ENCODE data around the gene ARHGAP18.

- TF ChIP-seq EZH2 (IDR thresholded peaks at IDR 0.05; ENCODE audit: insufficient read depth, poor library complexity, severe bottlenecking) = no peak
- no peak for TF ChIP-seq EZH2phosphoT487 (IDR thresholded peaks at IDR 0.05; ENCODE audit: insufficient read depth, low read depth)
These were observed 5.3 kb downstream of the ARHGAP18 start for GRCh38 chr6:129704708-129705107.
